Measurements from ENCODE around the gene CDH15.

Gene CDH15

DNA sequence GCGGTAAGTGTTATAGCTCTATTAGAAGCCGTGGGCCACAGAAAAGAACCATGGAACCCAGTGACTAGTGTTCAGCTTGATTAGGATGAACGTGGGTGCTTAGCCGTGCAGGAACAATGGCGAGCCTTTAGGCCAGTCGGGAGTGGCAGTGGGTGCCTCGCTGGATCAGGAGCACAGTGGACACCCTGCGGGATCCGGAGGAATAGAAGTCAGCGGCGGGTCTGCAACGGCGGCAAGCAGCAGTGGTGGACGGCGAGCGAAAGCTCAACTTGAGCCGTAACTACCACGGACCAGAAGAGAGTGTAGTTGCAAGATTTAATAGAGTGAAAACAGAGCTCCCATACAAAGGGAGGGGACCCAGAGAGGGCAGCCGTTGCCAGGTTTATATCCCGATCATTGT, 37.3 kb upstream of the CDH15 start:
- no peaks in the 10 kb centered on the region for H3K27me3 ChIP-seq (ENCODE audit: control insufficient read depth, insufficient read depth, low read length, poor library complexity, severe bottlenecking)
- H3K4me3 ChIP-seq (ENCODE audit: insufficient read depth, low read depth, low read length) = no peak overlapping the region
- no peak overlapping the region for H3K27ac ChIP-seq (ENCODE audit: insufficient read depth, low read depth, low read length, poor library complexity, severe bottlenecking)
- H3K9me3 ChIP-seq (ENCODE audit: control insufficient read depth, low read length) = no peaks in the 10 kb centered on the region
- 95% methylated on average over 20 of the region's 20 CpGs for WGBS, 2 experiments
- H3K4me1 ChIP-seq (ENCODE audit: control insufficient read depth, insufficient read depth, low read length) = no peaks in the 10 kb centered on the region
- H3K36me3 ChIP-seq (ENCODE audit: control insufficient read depth, insufficient read depth, low read length) = no peaks in the 10 kb centered on the region

DNA sequence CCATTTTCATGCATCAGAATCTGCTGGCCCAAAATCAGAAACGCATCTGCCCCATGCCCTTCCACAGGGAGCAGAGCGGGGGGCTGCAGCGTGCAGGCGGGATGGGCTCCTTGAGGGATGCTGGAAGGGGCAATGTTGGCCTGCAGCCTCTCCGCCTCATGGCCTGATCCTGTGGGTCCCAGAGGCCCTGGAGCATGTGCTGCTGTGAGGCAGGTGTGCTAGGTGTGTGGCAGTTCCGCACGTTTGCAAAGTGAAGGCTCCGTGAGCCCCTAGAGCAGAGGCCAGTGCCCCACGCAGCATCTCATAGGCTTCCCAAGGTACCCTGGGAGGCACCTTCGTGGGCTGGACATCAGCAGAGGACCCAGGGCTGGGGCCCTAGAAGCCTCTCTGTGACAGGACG, 36.4 kb upstream of the CDH15 start:
- Histone ChIP-seq H3K4me1 (ENCODE audit: control insufficient read depth, insufficient read depth, low read length) (no peaks in the 10 kb centered on the region), H3K4me3 (ENCODE audit: insufficient read depth, low read depth, low read length) (no peak overlapping the region), H3K27ac (ENCODE audit: insufficient read depth, low read depth, low read length, poor library complexity, severe bottlenecking) (no peak overlapping the region), H3K9me3 (ENCODE audit: control insufficient read depth, low read length) (no peaks in the 10 kb centered on the region), H3K36me3 (ENCODE audit: control insufficient read depth, insufficient read depth, low read length) (no peaks in the 10 kb centered on the region), H3K27me3 (ENCODE audit: control insufficient read depth, insufficient read depth, low read length, poor library complexity, severe bottlenecking) (no peaks in the 10 kb centered on the region)
- WGBS, 2 experiments = 95 to 97% methylated on average over 11 of the region's 11 CpGs

DNA sequence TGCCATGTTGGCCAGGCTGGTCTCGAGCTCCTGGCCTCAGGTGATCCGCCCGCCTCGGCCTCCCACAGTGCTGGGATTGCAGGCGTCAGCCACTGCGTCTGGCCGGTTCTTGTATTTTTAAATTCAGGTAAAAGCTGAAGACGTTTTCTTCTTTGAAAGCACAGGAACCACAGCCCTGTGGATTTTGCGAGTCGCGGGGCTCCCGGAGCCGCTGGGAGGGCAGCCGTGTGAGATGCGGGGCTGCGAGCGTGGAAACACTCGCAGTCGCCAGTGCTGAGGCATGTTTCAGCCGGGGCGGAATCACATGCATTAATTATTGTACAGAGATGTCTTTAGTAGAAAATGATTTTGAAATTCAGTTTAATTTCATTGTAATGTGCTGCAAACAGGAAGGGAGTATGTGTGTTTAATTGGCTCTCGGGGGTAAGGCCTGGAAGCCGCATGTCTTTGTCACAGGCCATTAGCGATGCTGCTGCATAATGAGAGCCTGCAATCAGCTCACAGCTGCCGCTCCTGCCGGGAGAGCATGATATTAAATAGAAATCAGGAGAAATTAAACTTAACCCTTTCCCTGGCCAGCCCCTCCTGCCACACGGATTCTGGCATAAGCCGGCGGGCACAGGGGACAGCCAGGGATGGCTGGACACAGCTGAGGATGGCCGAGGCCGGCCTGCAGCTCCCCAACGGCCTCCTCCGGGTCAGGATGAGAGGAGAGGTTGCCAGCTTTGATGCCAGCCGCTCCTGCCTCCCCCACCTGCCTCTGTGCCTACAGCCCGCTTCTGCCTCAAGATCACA, 35.4 kb upstream of the CDH15 start:
- Histone ChIP-seq H3K4me3 (ENCODE audit: insufficient read depth, low read depth, low read length) (no peak overlapping the region), H3K9me3 (ENCODE audit: control insufficient read depth, low read length) (no peaks in the 10 kb centered on the region), H3K4me1 (ENCODE audit: control insufficient read depth, insufficient read depth, low read length) (no peaks in the 10 kb centered on the region), H3K27me3 (ENCODE audit: control insufficient read depth, insufficient read depth, low read length, poor library complexity, severe bottlenecking) (no peaks in the 10 kb centered on the region), H3K36me3 (ENCODE audit: control insufficient read depth, insufficient read depth, low read length) (no peaks in the 10 kb centered on the region), H3K27ac (ENCODE audit: insufficient read depth, low read depth, low read length, poor library complexity, severe bottlenecking) (no peak overlapping the region)
- WGBS, 2 experiments = 95% methylated on average over 35 of the region's 35 CpGs

DNA sequence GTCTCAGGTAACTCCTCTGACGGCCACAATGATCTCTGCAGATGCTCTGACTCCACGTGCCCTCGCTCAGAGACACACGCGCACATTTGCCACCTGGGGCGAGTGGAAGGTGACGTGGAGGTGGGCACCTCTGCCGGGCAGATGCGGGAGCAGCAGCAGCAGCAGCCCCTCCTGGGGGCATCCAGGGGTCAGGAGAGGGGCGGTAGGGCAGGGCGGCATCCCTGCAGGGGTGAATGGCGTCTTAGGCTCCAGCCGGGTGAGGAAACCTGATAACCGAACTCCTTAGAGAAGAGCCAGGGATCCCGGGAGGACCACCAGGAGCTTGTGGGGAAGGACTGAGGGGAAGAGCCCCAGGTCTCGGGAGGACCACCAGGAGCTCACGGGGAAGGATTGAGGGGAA, 34.6 kb upstream of the CDH15 start:
- H3K4me3 ChIP-seq (ENCODE audit: insufficient read depth, low read depth, low read length) = no peak overlapping the region
- no peak overlapping the region for H3K27ac ChIP-seq (ENCODE audit: insufficient read depth, low read depth, low read length, poor library complexity, severe bottlenecking)
- no peaks in the 10 kb centered on the region for H3K36me3 ChIP-seq (ENCODE audit: control insufficient read depth, insufficient read depth, low read length)
- no peaks in the 10 kb centered on the region for H3K4me1 ChIP-seq (ENCODE audit: control insufficient read depth, insufficient read depth, low read length)
- no peaks in the 10 kb centered on the region for H3K9me3 ChIP-seq (ENCODE audit: control insufficient read depth, low read length)
- WGBS, 2 experiments = 97% methylated on average over 17 of the region's 17 CpGs
- no peaks in the 10 kb centered on the region for H3K27me3 ChIP-seq (ENCODE audit: control insufficient read depth, insufficient read depth, low read length, poor library complexity, severe bottlenecking)

DNA sequence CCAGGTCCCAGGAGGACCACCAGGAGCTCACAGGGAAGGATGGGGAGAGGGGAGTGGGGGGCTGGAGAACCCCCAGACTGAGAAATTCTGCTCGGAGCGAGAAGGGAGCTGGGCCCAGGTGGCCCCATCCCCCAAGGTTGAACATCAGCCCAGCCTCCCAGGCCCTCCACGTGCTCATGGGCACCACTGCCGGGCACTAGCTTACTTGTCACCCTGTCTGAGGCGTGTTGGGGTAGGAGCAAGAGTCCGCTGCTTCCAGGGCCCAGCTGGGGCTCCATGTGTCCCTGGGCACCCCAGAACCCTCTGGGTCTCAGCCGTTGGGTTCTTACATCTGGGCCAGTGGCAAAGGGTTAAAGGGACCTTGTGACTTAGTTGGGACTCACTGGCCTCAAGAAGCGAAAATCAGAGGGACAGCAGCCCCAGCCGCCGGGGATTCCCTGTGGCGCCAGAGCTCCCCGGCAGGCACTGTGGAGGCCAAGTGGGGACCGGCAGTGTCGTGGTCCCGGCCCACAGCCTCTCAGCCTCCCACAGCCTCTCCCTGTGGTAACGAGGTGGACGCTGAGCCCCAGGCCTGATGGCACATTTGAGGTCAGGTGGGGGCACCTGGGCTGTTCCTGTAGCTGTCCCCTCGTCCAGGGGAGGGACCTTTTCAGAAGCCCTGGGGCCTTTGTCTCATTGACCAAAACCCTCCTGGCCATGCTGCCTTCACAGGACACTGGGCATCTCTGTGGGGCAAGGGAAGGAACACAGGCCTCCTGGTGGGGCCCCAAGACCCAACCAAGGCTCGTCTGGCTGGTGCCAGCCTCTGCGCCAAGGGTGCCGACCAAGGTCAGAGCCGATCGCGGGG, 33.7 kb upstream of the CDH15 start:
- H3K27me3 ChIP-seq (ENCODE audit: control insufficient read depth, insufficient read depth, low read length, poor library complexity, severe bottlenecking) = no peaks in the 10 kb centered on the region
- WGBS, 2 experiments = 94 to 95% methylated on average over 24 of the region's 24 CpGs
- no peaks in the 10 kb centered on the region for H3K9me3 ChIP-seq (ENCODE audit: control insufficient read depth, low read length)
- no peak overlapping the region for H3K27ac ChIP-seq (ENCODE audit: insufficient read depth, low read depth, low read length, poor library complexity, severe bottlenecking)
- H3K4me3 ChIP-seq (ENCODE audit: insufficient read depth, low read depth, low read length) = no peak overlapping the region
- no peaks in the 10 kb centered on the region for H3K36me3 ChIP-seq (ENCODE audit: control insufficient read depth, insufficient read depth, low read length)
- no peaks in the 10 kb centered on the region for H3K4me1 ChIP-seq (ENCODE audit: control insufficient read depth, insufficient read depth, low read length)

DNA sequence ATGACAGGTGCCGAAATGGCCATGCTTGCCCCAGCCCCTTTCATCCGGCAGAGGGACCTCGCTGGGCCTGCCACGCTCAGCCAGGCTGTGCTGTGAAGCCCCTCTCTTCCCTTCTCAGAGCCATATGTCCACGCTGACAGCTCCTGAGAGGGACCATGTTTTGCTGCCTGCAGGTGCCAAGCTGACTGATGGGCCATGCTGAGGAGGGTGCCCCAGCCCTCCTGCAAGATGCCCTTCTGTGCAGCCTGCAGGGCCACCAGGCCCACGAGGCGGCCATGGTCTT, 33.1 kb upstream of the CDH15 start:
- Histone ChIP-seq H3K4me3 (ENCODE audit: insufficient read depth, low read depth, low read length) (no peak overlapping the region), H3K9me3 (ENCODE audit: control insufficient read depth, low read length) (no peaks in the 10 kb centered on the region), H3K36me3 (ENCODE audit: control insufficient read depth, insufficient read depth, low read length) (no peaks in the 10 kb centered on the region), H3K27ac (ENCODE audit: insufficient read depth, low read depth, low read length, poor library complexity, severe bottlenecking) (no peak overlapping the region), H3K4me1 (ENCODE audit: control insufficient read depth, insufficient read depth, low read length) (no peaks in the 10 kb centered on the region), H3K27me3 (ENCODE audit: control insufficient read depth, insufficient read depth, low read length, poor library complexity, severe bottlenecking) (no peaks in the 10 kb centered on the region)
- 91 to 95% methylated on average over 7 of the region's 7 CpGs for WGBS, 2 experiments

DNA sequence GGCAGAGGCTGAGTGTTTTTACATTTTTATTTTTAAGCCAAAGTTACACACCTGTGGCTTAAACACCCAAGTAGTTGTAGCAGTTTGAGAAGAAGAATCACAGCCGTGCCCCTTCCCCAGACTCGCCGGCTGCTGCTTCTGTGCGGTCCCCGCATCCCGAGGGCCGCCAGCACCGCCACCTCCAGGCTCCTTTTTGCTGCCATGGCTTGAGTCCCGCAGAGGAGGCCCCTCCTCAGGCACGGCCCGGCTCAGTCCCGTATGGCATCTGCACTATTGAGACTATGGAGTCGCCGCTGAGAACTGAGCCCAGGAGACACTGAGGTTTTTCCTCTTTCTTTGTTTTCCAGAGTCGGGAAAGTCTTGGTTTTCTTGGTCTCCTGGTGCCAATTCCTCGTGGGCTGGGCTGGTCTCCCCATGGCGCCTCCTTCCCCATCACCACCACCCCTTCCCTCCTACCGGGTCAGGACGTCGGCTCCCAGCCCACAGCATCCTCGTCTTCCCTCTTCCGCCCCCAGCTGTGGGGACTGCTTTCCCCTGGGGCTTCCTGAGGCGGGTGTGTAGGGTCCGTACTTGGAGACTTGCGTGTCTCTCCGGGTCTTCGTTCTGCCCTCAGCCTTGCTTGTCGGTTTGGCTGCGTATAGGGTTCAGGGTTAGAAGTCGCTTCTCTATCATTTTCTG, 32.6 kb upstream of the CDH15 start:
- 92 to 93% methylated on average over 30 of the region's 30 CpGs for WGBS, 2 experiments
- Histone ChIP-seq H3K36me3 (ENCODE audit: control insufficient read depth, insufficient read depth, low read length) (no peaks in the 10 kb centered on the region), H3K27ac (ENCODE audit: insufficient read depth, low read depth, low read length, poor library complexity, severe bottlenecking) (no peak overlapping the region), H3K4me3 (ENCODE audit: insufficient read depth, low read depth, low read length) (no peak overlapping the region), H3K4me1 (ENCODE audit: control insufficient read depth, insufficient read depth, low read length) (no peaks in the 10 kb centered on the region), H3K27me3 (ENCODE audit: control insufficient read depth, insufficient read depth, low read length, poor library complexity, severe bottlenecking) (no peaks in the 10 kb centered on the region), H3K9me3 (ENCODE audit: control insufficient read depth, low read length) (no peaks in the 10 kb centered on the region)

DNA sequence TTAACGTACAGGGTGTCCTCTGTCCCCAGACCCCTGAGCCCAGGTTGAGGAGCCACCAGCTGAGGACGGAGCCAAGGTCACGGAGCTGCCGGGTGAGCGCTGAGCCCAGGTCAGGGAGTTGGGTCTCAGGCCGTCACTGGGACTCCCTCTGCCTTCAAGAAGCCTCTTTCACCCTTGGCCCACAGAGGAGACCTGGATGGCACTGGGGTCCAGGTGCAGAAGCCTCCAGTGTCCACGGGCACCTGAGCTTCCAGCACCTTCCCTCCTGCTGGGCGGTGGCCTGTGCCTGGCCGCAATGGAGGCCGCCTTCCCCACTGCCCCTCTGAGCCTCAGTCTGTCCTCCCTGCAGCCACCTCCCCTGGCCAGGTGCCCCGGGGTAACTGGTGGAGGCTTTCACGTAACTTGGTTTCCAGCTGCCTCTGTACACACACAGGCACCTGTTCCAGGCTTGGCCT, 31.6 kb upstream of the CDH15 start:
- Histone ChIP-seq H3K36me3 (ENCODE audit: control insufficient read depth, insufficient read depth, low read length) (no peaks in the 10 kb centered on the region), H3K9me3 (ENCODE audit: control insufficient read depth, low read length) (no peaks in the 10 kb centered on the region), H3K27me3 (ENCODE audit: control insufficient read depth, insufficient read depth, low read length, poor library complexity, severe bottlenecking) (no peaks in the 10 kb centered on the region), H3K4me3 (ENCODE audit: insufficient read depth, low read depth, low read length) (no peak overlapping the region), H3K27ac (ENCODE audit: insufficient read depth, low read depth, low read length, poor library complexity, severe bottlenecking) (no peak overlapping the region), H3K4me1 (ENCODE audit: control insufficient read depth, insufficient read depth, low read length) (no peaks in the 10 kb centered on the region)
- 96% methylated on average over 12 of the region's 12 CpGs for WGBS, 2 experiments

DNA sequence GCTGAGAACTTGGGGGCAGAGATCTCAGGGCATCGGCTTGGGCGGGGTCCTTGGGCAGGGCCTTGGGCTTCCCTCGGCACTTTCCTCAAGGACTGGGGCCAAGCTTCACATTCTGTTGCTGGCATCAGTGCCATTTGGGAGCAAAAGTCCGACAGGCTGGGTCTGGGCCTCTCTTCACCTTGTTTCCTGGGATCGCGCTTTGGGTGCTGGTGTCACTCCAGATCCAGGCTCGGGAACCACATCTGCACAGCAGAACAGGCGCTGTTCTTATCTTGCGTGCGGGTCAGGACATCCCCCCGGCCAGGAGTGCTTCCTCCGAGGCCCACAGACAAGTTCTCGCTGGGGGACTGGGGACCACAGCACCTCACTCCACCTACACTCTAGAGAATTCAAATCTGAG, 31.1 kb upstream of the CDH15 start:
- no peaks in the 10 kb centered on the region for H3K36me3 ChIP-seq (ENCODE audit: control insufficient read depth, insufficient read depth, low read length)
- no peak overlapping the region for H3K4me3 ChIP-seq (ENCODE audit: insufficient read depth, low read depth, low read length)
- no peaks in the 10 kb centered on the region for H3K9me3 ChIP-seq (ENCODE audit: control insufficient read depth, low read length)
- H3K4me1 ChIP-seq (ENCODE audit: control insufficient read depth, insufficient read depth, low read length) = no peaks in the 10 kb centered on the region
- H3K27ac ChIP-seq (ENCODE audit: insufficient read depth, low read depth, low read length, poor library complexity, severe bottlenecking) = no peak overlapping the region
- 95 to 96% methylated on average over 12 to 13 of the region's 13 CpGs for WGBS, 2 experiments
- H3K27me3 ChIP-seq (ENCODE audit: control insufficient read depth, insufficient read depth, low read length, poor library complexity, severe bottlenecking) = no peaks in the 10 kb centered on the region
